ENCODE results near the gene ZSWIM3. TPM values are rescaled to one million over a fixed set of nuclear protein-coding genes. Genes with fewer than 3 reads are reported as not detected.
"Not testable (repeated sequence)": the region's sequence is repeated elsewhere in the genome, so short reads cannot be mapped to it uniquely, and the experiment has no call there.

ZSWIM3 gene
- total RNA-seq, 1 donor from 2014 or later = 3.7 TPM

DNA sequence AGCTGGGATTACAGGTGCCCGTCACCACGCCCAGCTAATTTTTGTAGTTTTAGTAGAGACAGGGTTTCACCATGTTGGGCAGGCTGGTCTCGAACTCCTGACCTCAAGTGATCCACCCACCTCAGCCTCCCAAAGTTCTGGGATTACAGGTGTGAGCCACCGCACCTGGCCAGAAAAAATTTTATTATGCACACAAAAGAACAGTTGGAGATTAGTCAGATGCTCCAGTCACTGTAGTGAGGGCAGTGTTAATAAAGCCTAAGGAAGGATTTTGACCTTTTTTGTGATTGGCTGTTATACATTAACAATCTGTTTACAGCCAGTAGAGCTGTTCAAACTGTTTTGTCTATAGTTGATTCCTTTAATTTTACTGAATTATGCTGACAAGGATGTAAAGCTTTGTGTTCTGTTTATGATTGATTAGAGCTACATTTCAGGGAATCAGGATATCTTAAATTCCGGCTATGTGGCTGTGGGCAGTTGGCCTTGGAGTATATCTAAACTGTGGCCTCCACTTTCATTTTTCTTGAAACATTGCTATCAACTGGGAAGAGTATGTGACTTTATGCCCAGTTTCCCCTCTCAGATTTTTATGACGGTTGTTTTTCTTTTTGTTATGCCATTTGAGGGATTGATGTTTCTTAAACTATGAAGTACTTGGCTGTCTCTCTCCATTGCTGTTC lies 9.9 kb downstream of the ZSWIM3 start:
- no peak overlapping the region for H3K4me3 ChIP-seq (ENCODE audit: low read depth, low read length)
- no peaks in the 10 kb centered on the region for H3K36me3 ChIP-seq (ENCODE audit: control insufficient read depth, insufficient read depth, low read length)
- DNase-seq (ENCODE audit: low read depth) (no peak), FAIRE-seq (no peak)
- TF ChIP-seq, protein P1, sequence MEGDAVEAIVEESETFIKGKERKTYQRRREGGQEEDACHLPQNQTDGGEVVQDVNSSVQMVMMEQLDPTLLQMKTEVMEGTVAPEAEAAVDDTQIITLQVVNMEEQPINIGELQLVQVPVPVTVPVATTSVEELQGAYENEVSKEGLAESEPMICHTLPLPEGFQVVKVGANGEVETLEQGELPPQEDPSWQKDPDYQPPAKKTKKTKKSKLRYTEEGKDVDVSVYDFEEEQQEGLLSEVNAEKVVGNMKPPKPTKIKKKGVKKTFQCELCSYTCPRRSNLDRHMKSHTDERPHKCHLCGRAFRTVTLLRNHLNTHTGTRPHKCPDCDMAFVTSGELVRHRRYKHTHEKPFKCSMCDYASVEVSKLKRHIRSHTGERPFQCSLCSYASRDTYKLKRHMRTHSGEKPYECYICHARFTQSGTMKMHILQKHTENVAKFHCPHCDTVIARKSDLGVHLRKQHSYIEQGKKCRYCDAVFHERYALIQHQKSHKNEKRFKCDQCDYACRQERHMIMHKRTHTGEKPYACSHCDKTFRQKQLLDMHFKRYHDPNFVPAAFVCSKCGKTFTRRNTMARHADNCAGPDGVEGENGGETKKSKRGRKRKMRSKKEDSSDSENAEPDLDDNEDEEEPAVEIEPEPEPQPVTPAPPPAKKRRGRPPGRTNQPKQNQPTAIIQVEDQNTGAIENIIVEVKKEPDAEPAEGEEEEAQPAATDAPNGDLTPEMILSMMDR (IDR thresholded peaks at IDR 0.05; ENCODE audit: insufficient read depth, low read length, severe bottlenecking) = no peak
- H3K27me3 ChIP-seq (ENCODE audit: control insufficient read depth, insufficient read depth, low read length) = no peaks in the 10 kb centered on the region

DNA sequence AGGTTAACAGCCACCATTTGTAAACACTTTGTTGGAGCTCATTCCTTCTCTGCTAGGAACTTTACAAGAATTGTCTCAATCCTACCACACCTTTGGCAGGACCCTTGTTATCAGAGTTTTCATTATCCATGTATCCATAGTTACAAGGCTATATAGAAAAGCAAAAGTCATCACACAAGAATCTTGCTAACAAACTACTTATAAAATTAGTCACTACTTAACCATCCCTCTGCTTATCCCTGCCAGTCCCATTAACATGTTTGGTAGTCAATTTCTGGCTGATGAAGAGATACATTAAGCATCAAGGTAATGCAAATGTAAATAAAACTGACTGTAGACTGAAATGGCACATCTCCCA lies 10.4 kb downstream of the ZSWIM3 start:
- no peaks in the 10 kb centered on the region for H3K36me3 ChIP-seq (ENCODE audit: control insufficient read depth, insufficient read depth, low read length)
- DNase-seq (ENCODE audit: low read depth) = peak; percentile 79
- no peak for FAIRE-seq

DNA sequence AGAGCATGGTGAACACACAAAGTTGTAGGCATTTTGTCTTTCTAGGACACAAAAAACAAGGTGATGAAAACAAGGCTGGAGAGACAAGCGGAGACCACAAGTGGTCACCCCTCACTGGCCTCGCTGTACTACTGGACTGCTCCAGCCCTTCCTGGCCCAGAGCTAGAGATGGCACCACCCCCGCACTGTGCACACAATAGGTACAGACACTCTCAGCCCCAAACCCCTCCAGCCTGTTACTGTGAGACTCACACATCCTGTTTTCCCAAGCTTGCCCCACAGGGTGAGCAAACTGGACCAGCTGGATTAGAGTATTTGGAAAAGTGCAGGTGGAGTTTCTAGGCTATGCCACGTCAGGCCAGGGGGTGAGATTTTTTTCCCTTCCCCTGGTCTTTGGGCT lies 15.2 kb downstream of the ZSWIM3 start:
- Histone ChIP-seq H3K4me3 (ENCODE audit: low read depth, low read length) (no peak overlapping the region), H3K27me3 (ENCODE audit: control insufficient read depth, insufficient read depth, low read length) (no peaks in the 10 kb centered on the region), H3K36me3 (ENCODE audit: control insufficient read depth, insufficient read depth, low read length) (peaks cover 1% of the 10 kb centered on the region)
- FAIRE-seq (no peak), DNase-seq (ENCODE audit: low read depth) (peak; percentile 62)
- TF ChIP-seq, protein P1 (IDR thresholded peaks at IDR 0.05; ENCODE audit: insufficient read depth, low read length, severe bottlenecking) = no peak

More for the DNA sequence above, 10.4 kb downstream of the ZSWIM3 start:
- Histone ChIP-seq H3K27me3 (ENCODE audit: control insufficient read depth, insufficient read depth, low read length) (no peaks in the 10 kb centered on the region), H3K4me3 (ENCODE audit: low read depth, low read length) (no peak overlapping the region)
- TF ChIP-seq, protein P1 (IDR thresholded peaks at IDR 0.05; ENCODE audit: insufficient read depth, low read length, severe bottlenecking) = no peak

DNA sequence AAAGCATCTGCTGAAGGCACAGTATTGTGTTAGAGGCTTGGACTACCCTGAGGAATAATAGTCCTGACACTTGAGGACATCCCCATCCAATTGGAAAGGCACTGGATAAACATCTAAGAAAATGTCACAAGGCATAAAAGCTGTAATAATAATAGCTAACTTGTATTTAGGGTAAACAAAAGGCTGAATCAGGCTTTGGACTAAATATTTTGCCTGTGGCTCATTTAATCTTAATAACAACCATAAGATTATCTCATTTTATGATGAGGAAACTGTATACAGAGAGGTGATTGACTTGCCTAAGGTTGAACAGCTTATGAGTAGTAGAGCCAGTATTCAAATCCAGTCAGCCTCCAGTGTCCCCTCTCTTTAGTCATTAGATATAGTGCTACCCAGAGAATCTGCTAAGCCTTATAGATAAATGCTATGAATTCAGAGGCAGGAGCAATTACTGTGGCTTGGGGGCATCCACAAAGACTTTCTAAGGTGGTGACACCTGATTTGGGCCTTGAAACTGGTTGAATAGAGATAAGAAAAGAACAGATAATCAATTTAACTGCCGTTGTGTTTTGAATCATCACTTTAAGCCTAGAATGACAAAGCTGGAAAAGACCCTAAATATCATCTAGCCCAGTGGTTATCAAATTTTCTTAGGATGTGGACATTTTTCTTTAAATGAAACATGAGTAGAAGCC lies 16.1 kb downstream of the ZSWIM3 start:
- TF ChIP-seq, protein P1 (IDR thresholded peaks at IDR 0.05; ENCODE audit: insufficient read depth, low read length, severe bottlenecking) = no peak
- FAIRE-seq = no peak

DNA sequence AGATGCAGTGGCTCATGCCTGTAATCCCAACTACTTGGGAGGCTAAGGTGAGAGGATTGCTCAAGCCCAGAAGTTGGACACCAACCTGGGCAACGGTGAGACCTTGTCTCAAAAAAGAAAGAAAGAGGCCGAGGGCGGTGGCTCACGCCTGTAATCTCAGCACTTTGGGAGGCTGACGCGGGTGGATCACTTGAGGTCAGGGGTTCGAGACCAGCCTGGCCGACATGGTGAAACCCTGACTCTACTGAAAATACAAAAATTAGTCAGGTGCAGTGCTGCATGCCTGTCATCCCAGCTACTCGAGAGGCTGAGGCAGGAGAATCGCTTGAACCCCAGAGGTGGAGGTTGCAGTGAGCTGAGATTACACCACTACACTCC lies 16.7 kb downstream of the ZSWIM3 start:
- not testable (repeated sequence) for DNase-seq (ENCODE audit: low read depth); FAIRE-seq; H3K36me3 ChIP-seq (ENCODE audit: control insufficient read depth, insufficient read depth, low read length); H3K4me3 ChIP-seq (ENCODE audit: low read depth, low read length); H3K27me3 ChIP-seq (ENCODE audit: control insufficient read depth, insufficient read depth, low read length)

More for the DNA sequence above, 16.1 kb downstream of the ZSWIM3 start:
- DNase-seq (ENCODE audit: low read depth) = peak; percentile 50
- peaks cover 6% of the 10 kb centered on the region for H3K36me3 ChIP-seq (ENCODE audit: control insufficient read depth, insufficient read depth, low read length)
- H3K27me3 ChIP-seq (ENCODE audit: control insufficient read depth, insufficient read depth, low read length) = no peaks in the 10 kb centered on the region
- H3K4me3 ChIP-seq (ENCODE audit: low read depth, low read length) = no peak overlapping the region

DNA sequence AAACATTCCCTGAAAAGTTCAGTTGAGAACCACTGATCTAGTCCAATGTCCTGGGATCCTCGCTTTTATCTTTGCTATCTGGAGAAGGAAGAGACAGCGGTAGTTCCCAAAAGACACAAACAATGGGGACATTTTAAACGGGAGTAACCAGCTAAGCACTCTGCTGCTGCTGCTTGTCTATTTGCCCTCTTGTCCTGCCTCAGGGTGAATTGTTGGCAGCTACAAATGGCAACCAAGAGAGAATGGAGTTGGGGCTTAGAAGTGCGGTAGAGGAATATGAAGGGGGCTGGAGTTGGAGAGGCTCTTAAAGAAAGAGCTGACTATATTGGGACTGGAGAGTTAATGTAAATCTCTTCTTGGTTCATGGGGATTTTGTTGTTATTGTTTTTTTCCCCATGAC lies 17.2 kb downstream of the ZSWIM3 start:
- FAIRE-seq = no peak
- H3K4me3 ChIP-seq (ENCODE audit: low read depth, low read length) = no peak overlapping the region
- DNase-seq (ENCODE audit: low read depth) = no peak
- TF ChIP-seq, protein P1 (IDR thresholded peaks at IDR 0.05; ENCODE audit: insufficient read depth, low read length, severe bottlenecking) = no peak
- no peaks in the 10 kb centered on the region for H3K27me3 ChIP-seq (ENCODE audit: control insufficient read depth, insufficient read depth, low read length)
- H3K36me3 ChIP-seq (ENCODE audit: control insufficient read depth, insufficient read depth, low read length) = peaks cover 6% of the 10 kb centered on the region
